HG03095 (cell line): ENCODE results near the gene ZNF808.
"Not testable (repeated sequence)": the region's sequence is repeated elsewhere in the genome, so short reads cannot be mapped to it uniquely, and the experiment has no call there.

Experiments used
- ATAC-seq: cut with Tn5 transposase; IDR thresholded peaks from one replicate; pipeline ENCODE4 v1.9.1; 2021; ENCODE audit warnings: moderate library complexity; ENCODE audit not compliant: unreplicated experiment

ZNF808 gene

DNA sequence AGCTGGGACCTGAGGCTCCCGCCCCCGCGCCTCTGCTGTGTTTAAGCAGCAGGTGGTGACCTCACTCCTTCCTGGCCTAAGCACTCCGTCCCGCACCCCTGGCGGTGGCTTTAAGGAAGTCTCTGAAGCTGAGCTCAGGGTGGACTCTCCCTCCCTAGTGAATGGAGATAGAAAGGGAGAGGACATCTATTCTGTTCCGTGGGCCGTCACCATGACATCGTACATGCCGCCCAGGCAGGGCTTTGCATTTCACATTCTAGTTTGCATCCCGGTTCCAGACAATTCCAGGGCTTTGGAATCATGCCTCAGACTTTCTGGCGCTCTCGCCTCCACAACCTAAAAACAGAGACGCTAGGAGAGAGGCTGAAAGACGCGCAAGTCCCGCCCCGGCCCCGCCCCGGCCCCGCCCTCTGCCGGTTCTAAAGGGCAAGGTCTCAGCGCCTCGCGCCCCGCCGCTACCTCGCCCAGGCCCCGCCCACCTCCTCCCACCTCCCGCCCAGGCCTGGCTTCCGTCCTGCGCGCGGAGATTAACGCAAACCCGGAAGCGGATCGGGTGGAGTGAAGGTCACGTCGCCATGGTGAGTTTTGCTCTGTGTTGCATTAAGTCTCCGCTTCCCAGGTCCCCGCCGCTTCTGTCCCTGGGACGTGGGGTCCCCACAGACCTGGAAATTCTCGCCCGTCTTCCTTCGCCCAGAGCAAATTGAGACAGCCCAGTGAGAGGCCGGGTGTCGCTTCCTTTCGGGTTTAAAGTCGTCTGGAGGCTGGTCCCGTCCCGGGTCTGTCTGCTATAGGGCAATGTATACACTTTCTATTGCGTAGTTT is at the start of gene ZNF808:
Gene ZNF808, plus strand, starts transcription at position 535 of the 822 bp plus-strand sequence. CDS start 15,617 bp downstream, outside the sequence.
- ATAC-seq = peak; percentile 81

GRCh38 chr19:52484111-52484743 is 43.2 kb upstream of the ZNF808 start:
- not testable (repeated sequence) for ATAC-seq

GRCh38 chr19:52485064-52485463 is 42.4 kb upstream of the ZNF808 start:
- not testable (repeated sequence) for ATAC-seq

DNA sequence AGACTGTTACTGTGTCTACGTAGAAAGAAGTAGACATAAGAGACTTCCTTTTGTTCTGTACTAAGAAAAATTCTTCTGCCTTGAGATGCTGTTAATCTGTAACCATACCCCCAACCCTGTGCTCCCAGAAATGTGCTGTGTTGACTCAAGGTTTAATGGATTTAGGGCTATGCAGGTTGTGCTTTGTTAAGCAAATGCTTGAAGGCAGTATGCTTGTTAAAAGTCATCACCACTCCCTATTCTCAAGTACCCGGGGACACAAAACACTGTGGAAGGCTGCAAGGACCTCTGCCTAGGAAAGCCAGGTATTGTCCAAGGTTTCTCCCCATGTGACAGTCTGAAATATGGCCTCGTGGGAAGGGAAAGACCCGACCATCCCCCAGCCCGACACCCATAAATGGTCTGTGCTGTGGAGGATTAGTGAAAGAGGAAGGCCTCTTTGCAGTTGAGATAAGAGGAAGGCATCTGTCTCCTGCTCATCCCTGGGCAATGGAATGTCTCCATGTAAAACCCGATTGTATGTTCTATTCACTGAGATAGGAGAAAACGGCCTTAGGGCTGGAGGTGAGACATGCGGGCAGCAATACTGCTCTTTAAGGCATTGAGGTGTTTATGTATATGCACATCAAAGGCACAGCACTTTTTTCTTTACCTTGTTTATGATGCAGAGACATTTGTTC is 41.8 kb upstream of the ZNF808 start:
- ATAC-seq = not testable (repeated sequence)

DNA sequence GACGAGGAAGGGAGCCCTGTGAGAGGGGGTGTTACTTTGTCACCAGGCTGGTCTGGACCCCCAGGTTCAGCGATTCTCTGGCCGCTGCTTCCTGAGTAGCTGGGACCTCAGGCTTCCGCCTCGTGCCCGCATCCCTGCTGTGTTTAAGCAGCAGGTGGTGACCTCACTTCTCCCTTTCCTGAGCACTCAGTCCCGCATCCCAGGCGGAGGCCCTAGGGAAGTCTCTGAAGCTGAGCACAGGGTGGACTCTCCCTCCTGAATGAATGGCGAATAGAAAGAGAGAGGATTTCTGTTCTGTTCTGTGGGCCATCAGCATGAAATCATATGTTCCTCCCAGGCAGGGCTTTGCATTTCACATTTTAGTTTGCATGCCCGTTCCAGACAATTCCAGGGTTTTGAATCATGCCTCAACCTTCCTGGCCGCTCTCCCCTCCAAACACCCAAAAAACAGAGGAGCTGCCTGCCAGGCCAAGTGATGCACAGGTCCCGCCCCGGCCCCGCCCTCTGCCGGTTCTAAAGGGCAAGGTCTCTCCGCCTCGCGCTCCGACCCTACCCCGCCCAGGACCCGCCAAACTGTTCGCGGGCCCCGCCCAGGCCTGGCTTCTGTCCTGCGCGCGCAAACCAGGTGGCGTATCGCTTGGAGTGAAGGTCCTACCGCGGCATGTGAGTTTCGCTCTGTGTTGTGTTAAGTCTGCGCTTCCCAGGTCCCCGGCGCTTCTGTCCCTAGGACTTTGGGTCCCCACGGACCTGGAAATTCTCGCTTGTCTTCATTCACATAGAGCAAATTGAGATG is 35.1 kb upstream of the ZNF808 start:
- no peak for ATAC-seq

GRCh38 chr19:52492994-52493470 is 34.4 kb upstream of the ZNF808 start:
- ATAC-seq = no peak

DNA sequence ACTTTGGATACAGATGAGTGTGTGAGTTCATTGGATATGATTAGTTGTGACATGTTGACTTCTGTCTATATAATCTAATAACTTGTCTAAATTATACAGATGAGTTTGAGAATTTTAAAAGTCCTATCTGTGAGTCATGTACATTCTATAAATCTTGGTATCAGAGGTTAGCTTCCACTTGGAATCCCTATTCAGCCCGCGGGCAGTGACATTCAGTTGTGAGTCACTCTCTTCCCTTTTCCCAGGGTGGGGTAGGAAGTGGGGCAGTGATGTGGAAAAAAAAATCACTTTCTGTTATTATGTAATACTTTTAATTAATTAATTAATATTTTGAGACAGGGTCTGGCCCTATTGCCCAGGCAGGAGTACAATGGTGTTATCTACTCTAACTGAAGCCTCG is 33.0 kb upstream of the ZNF808 start:
- no peak for ATAC-seq

- no peak for ATAC-seq
Measured at GRCh38 chr19:52498571-52498970, 28.9 kb upstream of the ZNF808 start.

DNA sequence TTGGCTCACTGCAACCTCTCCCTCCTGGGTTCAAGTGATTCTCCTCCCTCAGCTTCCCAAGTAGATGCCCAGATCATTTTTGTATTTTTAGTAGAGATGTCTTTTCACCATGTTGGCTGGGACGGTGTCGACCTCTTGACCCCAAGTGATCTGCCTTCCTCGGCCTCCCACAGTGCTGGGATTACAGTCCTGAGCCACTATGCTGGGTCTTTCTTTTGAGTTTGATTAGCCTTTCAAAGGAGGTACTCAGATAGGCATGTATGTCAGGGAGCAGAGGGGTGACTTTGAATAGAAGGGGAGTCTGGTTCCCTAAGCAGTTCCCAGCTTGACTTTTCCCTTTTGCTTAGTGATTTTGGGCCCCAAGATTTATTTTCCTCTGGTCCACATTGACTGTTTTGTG is 27.0 kb upstream of the ZNF808 start:
- ATAC-seq = not testable (repeated sequence)

DNA sequence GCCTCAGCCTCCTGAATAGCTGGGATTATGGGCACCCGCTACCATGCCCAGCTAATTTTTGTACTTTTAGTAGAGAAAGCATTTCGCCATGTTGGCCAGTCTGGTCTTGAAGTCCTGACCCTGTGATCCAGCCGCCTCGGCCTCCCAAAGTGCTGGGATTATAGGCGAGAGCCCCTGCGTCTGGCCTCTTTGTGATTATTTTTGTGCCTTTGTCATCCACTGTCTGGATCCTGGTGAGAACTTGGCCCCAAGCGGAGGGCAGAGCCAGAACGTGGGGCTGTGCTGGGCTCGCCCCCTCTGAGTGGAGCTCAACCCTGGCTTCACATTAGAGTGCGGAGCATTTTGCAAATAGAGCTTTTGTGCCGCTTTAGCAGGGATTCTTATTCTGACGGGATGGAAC is 26.5 kb upstream of the ZNF808 start:
- not testable (repeated sequence) for ATAC-seq

DNA sequence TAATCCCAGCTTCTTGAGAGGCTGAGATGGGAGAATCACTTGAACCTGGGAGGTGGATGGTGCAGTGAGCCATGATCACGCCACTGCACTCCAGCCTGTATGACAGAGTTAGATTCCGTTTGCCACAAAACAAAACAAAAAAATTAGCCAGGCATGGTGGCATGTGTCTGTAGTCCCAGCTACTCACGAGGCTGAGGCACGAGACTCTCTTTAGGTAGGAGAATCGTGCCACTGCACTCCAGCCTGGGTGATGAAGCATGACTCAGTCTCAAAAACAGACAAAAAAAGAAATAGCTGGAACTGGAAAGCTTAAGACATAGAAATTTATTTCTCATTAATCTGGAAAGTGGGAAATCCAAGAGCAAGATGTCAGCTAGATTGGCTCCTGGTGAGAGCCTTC is 20.2 kb upstream of the ZNF808 start:
- ATAC-seq = no peak

- no peak for ATAC-seq
Measured at GRCh38 chr19:52516191-52516590, 11.3 kb upstream of the ZNF808 start.

GRCh38 chr19:52518646-52519045 is 8.8 kb upstream of the ZNF808 start:
- no peak for ATAC-seq

DNA sequence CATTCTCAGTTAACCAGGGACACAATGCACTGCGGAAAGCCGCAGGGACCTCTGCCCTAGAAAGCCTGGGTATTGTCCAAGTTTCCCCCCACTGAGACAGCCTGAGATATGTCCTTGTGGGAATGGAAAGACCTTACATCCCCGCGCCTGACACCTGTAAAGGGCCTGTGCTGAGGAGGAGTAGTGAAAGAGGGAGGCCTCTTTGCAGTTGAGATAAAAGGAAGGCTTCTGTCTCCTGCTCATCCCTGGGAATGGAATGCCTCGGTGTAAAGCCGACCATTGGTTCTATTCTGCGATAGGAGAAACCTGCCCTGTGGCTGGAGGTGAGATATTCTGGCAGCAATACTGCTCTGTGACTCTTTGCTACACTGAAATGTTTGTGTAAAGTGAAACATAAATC is 8.3 kb upstream of the ZNF808 start:
- ATAC-seq = not testable (repeated sequence)

DNA sequence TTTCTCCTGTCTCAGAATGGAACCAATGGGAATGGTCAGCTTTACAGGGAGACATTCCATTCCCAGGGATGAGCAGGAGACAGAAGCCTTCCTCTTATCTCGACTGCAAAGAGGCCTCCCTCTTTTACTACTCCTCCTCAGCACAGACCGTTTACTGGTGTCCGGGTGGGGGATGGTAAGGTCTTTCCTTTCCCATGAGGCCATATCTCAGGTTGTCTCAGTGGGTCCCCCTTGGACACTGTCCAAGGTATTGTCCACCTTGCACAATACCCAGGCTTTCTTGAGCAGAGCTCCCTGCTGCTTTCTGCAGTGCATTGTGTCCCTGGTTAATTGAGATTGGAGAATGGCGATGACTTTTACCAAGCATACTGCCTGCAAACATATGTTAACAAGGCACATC is 7.5 kb upstream of the ZNF808 start:
- ATAC-seq = no peak

GRCh38 chr19:52522551-52522950 is 4.9 kb upstream of the ZNF808 start:
- no peak for ATAC-seq

GRCh38 chr19:52524086-52524485 is 3.4 kb upstream of the ZNF808 start:
- ATAC-seq = no peak

- no peak for ATAC-seq
Measured at GRCh38 chr19:52527956-52528351, 486 bp downstream of the ZNF808 start.

DNA sequence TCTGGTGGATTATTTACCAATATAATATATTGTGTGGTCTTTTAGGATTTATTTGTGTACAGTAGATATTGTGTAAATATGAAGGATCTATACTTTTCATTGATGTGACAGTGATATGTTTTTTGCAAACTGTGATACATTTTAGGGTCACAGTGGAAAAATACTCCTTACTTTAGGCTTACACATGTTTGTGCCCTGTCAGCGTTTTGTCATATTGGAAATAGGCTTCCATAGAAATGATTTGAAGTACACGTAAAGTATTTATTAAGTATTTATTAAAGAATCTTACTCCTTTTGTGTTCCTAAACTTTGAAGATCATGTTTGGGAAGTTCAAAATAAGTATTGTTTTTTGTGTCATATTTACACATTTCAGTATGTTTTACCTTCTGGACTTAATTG is 5.0 kb downstream of the ZNF808 start:
- ATAC-seq = no peak

GRCh38 chr19:52533901-52534300 is 6.4 kb downstream of the ZNF808 start:
- no peak for ATAC-seq

DNA sequence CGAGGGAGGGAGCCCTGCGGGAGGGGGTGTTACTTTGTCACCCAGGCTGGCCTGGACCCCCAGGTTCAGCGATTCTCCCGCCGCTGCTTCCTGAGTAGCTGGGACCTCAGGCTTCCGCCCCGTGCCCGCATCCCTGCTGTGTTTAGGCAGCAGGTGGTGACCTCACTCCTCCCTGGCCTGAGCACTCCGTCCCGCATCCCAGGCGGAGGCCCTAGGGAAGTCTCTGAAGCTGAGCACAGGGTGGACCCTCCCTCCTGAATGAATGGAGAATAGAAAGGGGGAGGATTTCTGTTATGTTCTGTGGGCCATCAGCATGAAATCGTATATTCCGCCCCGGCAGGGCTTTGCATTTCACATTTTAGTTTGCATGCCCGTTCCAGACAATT is 7.9 kb downstream of the ZNF808 start:
- ATAC-seq = not testable (repeated sequence)
